HG03520 (cell line): ENCODE data around the gene FCGR3B.
"Not testable (repeated sequence)": the region's sequence is repeated elsewhere in the genome, so short reads cannot be mapped to it uniquely, and the experiment has no call there.

ENCODE experiments used
- ATAC-seq: cut with Tn5 transposase; IDR thresholded peaks from one replicate; pipeline ENCODE4 v1.9.1; 2021; ENCODE audit warnings: mild to moderate bottlenecking, moderate library complexity; ENCODE audit not compliant: unreplicated experiment

FCGR3B gene

GRCh38 chr1:161639203-161639602 is 8.2 kb upstream of the FCGR3B start:
- ATAC-seq = not testable (repeated sequence)

- not testable (repeated sequence) for ATAC-seq
Measured at GRCh38 chr1:161638251-161638993, 7.4 kb upstream of the FCGR3B start.

GRCh38 chr1:161636976-161637375 is 6.0 kb upstream of the FCGR3B start:
- ATAC-seq = not testable (repeated sequence)

GRCh38 chr1:161636189-161636782 is 5.3 kb upstream of the FCGR3B start:
- not testable (repeated sequence) for ATAC-seq

DNA sequence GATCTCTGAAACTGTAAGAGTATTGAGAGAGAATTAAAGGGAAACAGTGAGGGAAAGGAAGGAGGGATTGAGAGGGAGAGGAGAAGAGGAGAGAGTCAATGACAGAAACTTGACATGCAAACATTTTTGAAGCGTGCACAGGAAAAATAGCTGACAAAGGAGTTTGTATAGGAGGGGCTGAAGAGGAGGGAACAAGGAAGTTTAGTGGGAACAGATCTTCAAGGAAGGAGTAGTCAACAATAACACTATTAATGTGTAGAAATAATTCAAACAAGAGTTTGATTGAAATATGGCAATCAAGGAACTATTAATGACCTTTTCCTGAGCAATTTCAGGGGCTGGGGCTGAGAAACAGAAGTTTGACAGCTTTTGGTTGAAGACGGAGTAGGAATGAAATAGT is 4.0 kb upstream of the FCGR3B start:
- not testable (repeated sequence) for ATAC-seq

- ATAC-seq = not testable (repeated sequence)
Measured at GRCh38 chr1:161630128-161630742, 741 bp downstream of the FCGR3B start.

- not testable (repeated sequence) for ATAC-seq
Measured at GRCh38 chr1:161626445-161627146, 4.4 kb downstream of the FCGR3B start.

DNA sequence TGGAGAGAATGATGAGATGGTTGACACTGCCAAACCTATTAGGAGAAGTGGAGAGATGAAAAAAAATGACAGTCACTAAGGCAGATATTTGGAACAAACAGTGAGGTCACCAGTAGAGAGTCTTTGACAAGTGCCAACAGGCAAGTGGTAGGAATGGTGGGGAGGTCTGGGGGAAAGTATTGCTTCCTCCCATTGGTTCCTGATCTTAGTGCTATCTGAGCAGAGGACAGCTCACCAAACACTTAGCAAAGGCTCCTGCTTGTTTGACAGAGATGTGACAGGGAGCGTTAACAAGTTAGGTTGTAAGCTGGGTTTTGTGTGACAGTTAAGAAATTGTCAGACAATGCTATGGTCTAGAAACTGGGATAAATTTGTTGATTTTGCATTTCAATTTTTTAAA is 6.4 kb downstream of the FCGR3B start:
- not testable (repeated sequence) for ATAC-seq

- ATAC-seq = peak; percentile 33
Measured at GRCh38 chr1:161623401-161624051, 7.5 kb downstream of the FCGR3B start.

DNA sequence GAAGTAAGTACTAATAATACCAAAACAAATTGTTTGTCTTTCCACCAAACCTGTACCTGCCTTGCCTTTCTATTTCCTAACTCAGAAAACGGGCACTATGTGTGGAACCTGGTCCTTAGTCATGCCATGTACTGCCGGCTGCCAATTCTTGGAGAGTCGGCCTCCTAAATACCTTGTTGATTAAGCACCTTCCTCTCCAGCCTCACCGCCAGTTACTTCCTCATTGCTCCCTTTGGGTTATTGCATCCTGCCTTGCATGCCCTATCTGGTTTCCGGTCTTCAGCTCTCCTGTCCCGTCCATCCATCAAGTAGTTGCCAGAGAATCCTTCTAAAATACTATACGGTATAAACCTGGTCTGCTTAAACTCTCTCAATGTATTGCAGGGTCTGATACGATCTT is 8.9 kb downstream of the FCGR3B start:
- ATAC-seq = not testable (repeated sequence)

- ATAC-seq = not testable (repeated sequence)
Measured at GRCh38 chr1:161621181-161622000, 9.6 kb downstream of the FCGR3B start.

GRCh38 chr1:161620399-161620798 is 10.6 kb downstream of the FCGR3B start:
- ATAC-seq = not testable (repeated sequence)

DNA sequence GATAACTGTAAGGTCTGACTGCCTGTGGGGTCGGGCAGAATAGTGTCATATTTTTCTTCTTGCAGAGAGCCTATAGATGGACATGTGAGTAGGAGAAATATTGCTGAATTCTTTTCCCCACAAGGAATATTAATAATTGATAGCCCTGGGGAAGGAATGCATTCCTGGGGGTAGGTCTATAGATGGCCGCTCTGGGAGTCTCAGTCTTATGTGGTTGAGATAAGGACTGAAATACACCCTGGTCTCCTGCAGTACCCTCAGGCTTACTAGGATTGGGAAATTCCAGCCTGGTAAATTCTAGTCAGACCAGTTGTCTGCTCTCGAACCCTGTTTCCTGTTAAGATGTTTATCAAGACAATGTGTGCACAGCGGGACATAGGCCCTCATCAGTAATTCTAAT is 12.5 kb downstream of the FCGR3B start:
- not testable (repeated sequence) for ATAC-seq

- ATAC-seq = not testable (repeated sequence)
Measured at GRCh38 chr1:161616417-161616816, 14.6 kb downstream of the FCGR3B start.

GRCh38 chr1:161613142-161613514 is 17.8 kb downstream of the FCGR3B start:
- not testable (repeated sequence) for ATAC-seq

DNA sequence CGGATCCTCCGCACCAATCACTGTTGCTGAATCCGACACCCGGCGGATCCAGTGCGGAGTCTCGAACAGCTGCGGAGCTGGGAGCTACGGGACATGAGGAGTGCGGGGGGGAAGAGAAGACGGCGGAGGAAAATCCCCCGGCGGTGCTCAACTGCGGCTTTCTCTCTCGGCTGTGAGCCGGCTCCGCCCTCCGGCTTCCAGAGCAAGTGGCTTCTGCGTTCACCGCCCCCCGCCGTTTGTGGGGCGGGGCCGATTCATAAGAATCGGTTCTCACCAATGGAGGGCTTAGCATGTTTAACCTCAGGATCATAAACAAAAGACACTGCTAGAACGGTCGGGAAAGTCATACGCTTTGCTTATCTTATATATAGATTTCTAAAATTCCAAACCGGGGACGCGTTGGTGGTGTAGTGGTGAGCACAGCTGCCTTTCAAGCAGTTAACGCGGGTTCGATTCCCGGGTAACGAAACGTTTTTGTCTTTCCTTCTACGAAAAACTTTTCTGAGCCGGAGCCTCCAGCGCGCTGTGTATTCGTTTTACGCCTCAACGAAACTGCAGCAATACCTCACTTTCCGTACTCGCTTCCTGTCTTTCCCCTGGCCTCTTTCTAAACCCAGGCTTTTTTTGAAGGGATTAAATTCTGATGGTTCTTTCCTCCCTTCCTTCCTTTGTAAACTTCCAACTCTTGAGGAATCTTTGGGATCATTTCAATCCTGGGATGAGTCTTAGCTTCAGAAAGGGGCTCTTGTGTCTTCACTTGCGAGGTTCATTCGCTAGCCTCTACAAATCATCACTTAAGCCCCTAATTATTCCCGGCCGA is 18.4 kb downstream of the FCGR3B start:
- peak; percentile 78 for ATAC-seq

DNA sequence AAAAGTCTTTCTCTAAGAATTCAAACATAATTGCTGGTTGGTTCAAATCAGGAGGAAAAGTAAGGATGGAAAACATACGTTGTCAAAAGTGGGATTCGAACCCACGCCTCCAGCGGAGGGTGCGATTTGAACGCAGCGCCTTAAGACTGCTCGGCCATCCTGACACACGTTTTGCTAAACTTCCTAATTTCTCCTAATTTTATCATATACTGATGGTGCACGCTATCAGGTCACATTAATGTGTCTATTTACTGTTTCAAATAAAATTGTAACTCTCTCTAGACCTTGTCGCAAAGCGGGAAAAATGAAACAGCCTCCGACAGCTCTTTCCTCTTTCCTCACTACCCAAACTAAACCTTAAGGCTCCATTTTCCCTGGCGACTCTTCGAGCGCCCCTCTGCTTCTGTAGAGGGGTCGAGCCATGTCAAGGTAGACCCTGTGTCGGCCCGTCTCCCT is 19.1 kb downstream of the FCGR3B start:
- not testable (repeated sequence) for ATAC-seq

GRCh38 chr1:161610198-161610597 is 20.8 kb downstream of the FCGR3B start:
- ATAC-seq = not testable (repeated sequence)
